Prostate gland (tissue), 2 donors: ENCODE results near the gene CCDC191. TPM values are rescaled to one million over a fixed set of nuclear protein-coding genes. Genes with fewer than 3 reads are reported as not detected.

Experiments used
- DNase-seq: peaks from one replicate; pipeline ENCODE4 v3.0.0-alpha.2; 2019; ENCODE audit warnings: low spot score
- H3K27ac ChIP-seq, 2 donors: fragments of 200-600 bp; sonication (generic); 2 replicates each; pipeline ENCODE4 v1.5.1; 2017 to 2019
- H3K27me3 ChIP-seq: fragments of 200-600 bp; sonication (generic); replicated peaks from 2 replicates; pipeline ENCODE4 v1.5.1; 2019; ENCODE audit not compliant: insufficient read depth
- H3K36me3 ChIP-seq, 2 donors: fragments of 200-600 bp; sonication (generic); 1 replicate in 1 of 2; 2 replicates in 1 of 2; pipeline versions ENCODE4 v1.5.1 to v1.8.1; 2017 to 2019
- H3K4me1 ChIP-seq: fragments of 200-600 bp; sonication (generic); replicated peaks from 2 replicates; pipeline ENCODE4 v1.5.1; 2019
- H3K4me3 ChIP-seq, 2 donors: fragments of 200-600 bp; sonication (generic); 2 replicates each; pipeline ENCODE4 v1.5.1; 2017 to 2019
- H3K9me3 ChIP-seq: fragments of 200-600 bp; sonication (generic); 2 replicates; pipeline ENCODE4 v1.5.1; 2017
- POLR2A ChIP-seq: fragments of 450-650 bp; IDR thresholded peaks from one replicate; pipeline ENCODE4 v1.6.1; 2016; ENCODE audit warnings: antibody characterized with exemption, mild to moderate bottlenecking
- POLR2AphosphoS5 ChIP-seq: sonication (generic); formaldehyde crosslinking; IDR thresholded peaks from one replicate; pipeline ENCODE4 v1.6.1; 2017; ENCODE audit warnings: antibody characterized with exemption
- WGBS: methylation state at CpG from one replicate; pipeline ENCODE4 v1.1.5; 2018; 5-methylcytosine and 5-hydroxymethylcytosine counted together
- intact Hi-C: fragments of 100-400 bp; cut with DNase I; formaldehyde crosslinking; loops from one replicate; pipeline ENCODE4 v1.14.2; 2022
- total RNA-seq, 2 donors: library from RNA; depleted of rRNA; stranded (reverse); fragments of >200 nt; gene quantifications; one replicate each; pipeline ENCODE4 v1.1.0, GENCODE V29; 2016
- TF ChIP-seq, protein P1 (sequence below), 4 experiments: fragments of 200-600 bp in 2 of 4; fragments of 450-650 bp in 2 of 4; sonication (generic) in 2 of 4; IDR thresholded peaks; 1 replicate in 3 of 4; 2 replicates in 1 of 4; pipeline ENCODE4 v1.5.1; 2016 to 2019; ENCODE audit warnings: antibody characterized with exemption in 4 of 4, mild to moderate bottlenecking in 2 of 4, moderate library complexity in 2 of 4

CCDC191 gene
- total RNA-seq, 2 donors from 2014 or later, result 4.6 to 8.1 TPM

DNA sequence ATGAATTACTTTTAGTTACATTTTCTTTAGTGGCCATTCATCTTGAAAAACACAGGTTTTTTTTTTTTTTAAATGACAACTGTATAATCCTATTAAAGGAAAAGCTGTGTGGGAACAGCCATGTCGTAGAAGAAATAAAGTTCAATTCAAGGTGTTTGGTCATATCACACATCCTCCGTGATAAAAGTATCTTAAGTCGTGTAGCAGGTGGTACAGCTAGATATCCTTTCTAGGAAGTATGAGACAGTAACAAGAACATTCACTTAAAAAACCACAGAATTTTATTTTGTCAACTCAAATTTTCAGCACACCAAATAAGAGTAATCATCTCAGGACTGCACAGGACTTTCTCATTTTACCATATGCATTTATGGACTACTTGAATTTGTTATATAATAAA lies 92.4 kb downstream of the CCDC191 start:
- TF ChIP-seq, protein P1, sequence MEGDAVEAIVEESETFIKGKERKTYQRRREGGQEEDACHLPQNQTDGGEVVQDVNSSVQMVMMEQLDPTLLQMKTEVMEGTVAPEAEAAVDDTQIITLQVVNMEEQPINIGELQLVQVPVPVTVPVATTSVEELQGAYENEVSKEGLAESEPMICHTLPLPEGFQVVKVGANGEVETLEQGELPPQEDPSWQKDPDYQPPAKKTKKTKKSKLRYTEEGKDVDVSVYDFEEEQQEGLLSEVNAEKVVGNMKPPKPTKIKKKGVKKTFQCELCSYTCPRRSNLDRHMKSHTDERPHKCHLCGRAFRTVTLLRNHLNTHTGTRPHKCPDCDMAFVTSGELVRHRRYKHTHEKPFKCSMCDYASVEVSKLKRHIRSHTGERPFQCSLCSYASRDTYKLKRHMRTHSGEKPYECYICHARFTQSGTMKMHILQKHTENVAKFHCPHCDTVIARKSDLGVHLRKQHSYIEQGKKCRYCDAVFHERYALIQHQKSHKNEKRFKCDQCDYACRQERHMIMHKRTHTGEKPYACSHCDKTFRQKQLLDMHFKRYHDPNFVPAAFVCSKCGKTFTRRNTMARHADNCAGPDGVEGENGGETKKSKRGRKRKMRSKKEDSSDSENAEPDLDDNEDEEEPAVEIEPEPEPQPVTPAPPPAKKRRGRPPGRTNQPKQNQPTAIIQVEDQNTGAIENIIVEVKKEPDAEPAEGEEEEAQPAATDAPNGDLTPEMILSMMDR (IDR thresholded peaks at IDR 0.05), result no peak
- no peak for TF ChIP-seq POLR2AphosphoS5
- no peak for TF ChIP-seq POLR2A
- Histone ChIP-seq H3K27ac (no peak overlapping the region), H3K9me3 (no peaks in the 10 kb centered on the region), H3K4me3 (no peak overlapping the region), H3K27me3 (no peaks in the 10 kb centered on the region), H3K36me3 (no peaks in the 10 kb centered on the region), H3K4me1 (no peaks in the 10 kb centered on the region)
- intact Hi-C loops, result no loop called here
- WGBS, result 93% methylated on average over 3 of the region's 3 CpGs
- no peak for DNase-seq

DNA sequence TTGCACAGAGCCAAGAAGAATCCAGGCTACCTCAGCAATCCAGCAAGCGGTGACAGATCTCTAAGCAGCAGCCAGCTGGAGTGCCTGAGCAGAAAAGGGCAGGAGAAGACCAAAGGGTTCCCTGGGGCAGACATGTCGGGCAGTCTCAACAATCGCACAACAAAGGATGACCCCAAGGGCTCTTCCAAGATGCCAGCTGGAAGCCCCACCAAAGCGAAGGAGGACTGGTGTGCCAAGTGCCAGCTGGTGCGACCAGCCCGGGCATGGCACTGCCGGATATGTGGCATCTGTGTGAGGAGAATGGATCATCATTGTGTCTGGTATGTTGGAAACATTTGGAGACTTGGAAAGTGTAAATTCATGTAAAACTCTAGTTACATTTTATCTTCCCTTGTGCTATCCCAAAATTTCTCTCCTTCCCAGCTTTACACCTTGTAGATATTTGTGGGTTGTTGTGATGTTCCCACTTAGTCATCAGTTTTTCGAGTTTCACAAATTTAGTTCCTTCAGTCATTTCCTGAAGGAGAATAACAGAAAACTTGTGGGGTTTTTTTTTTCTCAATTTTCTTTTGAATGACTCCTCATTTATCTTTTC lies 102.1 kb downstream of the CCDC191 start:
- WGBS, result 85% methylated on average over 8 of the region's 8 CpGs
- DNase-seq, result no peak
- H3K27ac ChIP-seq, result no peak overlapping the region

DNA sequence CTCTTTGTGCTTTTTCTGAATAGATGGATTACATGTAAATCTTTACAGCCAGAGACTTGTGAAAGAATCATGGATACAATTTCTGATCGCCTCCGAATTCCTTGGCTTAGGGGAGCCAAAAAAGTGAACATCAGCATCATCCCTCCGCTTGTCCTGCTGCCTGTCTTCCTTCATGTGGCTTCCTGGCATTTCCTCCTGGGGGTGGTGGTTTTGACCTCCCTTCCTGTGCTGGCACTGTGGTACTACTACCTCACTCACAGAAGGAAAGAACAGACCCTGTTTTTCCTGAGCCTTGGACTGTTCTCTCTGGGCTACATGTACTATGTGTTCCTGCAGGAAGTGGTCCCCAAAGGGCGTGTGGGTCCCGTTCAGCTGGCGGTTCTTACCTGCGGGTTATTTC lies 102.6 kb downstream of the CCDC191 start:
- no peak for TF ChIP-seq POLR2A
- TF ChIP-seq POLR2AphosphoS5, result no peak
- TF ChIP-seq, protein P1 (IDR thresholded peaks at IDR 0.05), result no peak
- H3K27ac ChIP-seq, result no peak overlapping the region
- no peaks in the 10 kb centered on the region for H3K4me1 ChIP-seq
- H3K36me3 ChIP-seq, result no peaks in the 10 kb centered on the region
- no peak overlapping the region for H3K4me3 ChIP-seq
- 72% methylated on average over 7 of the region's 7 CpGs for WGBS
- intact Hi-C loops, result no loop called here
- H3K9me3 ChIP-seq, result no peaks in the 10 kb centered on the region
- DNase-seq, result no peak
- H3K27me3 ChIP-seq, result no peaks in the 10 kb centered on the region

More for the DNA sequence above, 102.1 kb downstream of the CCDC191 start:
- TF ChIP-seq POLR2AphosphoS5 (no peak), POLR2A (no peak)
- TF ChIP-seq, protein P1 (IDR thresholded peaks at IDR 0.05), result no peak
- H3K9me3 ChIP-seq, result no peaks in the 10 kb centered on the region
- H3K4me1 ChIP-seq, result no peaks in the 10 kb centered on the region
- intact Hi-C loops, result no loop called here
- H3K27me3 ChIP-seq, result no peaks in the 10 kb centered on the region
- H3K36me3 ChIP-seq, result no peaks in the 10 kb centered on the region
- no peak overlapping the region for H3K4me3 ChIP-seq

DNA sequence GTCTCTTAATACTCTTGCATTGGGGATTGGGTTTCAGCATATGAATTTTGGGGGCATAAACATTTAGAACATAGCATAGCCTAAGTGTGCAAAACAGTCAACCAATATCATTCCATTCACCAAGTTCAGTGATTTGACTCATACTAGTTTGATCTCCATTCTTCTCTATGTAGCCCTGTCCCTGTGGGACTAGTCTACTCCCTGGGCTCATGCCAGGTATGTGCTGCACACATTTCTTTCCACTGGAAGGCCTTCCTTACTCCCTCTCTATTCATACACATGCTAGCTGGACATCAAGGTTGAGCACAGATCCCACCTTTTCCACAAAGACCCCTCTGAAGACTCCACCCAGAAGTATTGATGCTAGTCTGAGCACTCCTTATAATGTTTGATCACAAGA lies 103.4 kb downstream of the CCDC191 start:
- H3K9me3 ChIP-seq, result no peaks in the 10 kb centered on the region
- H3K36me3 ChIP-seq, result no peaks in the 10 kb centered on the region
- DNase-seq, result no peak
- no peak for TF ChIP-seq POLR2AphosphoS5
- TF ChIP-seq, protein P1 (IDR thresholded peaks at IDR 0.05), result no peak
- TF ChIP-seq POLR2A, result no peak
- no peaks in the 10 kb centered on the region for H3K27me3 ChIP-seq
- intact Hi-C loops, result no loop called here
- H3K4me3 ChIP-seq, result no peak overlapping the region
- no peaks in the 10 kb centered on the region for H3K4me1 ChIP-seq
- no peak overlapping the region for H3K27ac ChIP-seq
